Liver (tissue), 3 donors: ENCODE measurements around the gene TOR1A.

Experiments
- ATF3 ChIP-seq: IDR thresholded peaks from 2 replicates; pipeline ENCODE4 v1.6.1; 2016; ENCODE audit warnings: antibody characterized with exemption
- CTCF ChIP-seq: fragments of 150-350 bp; IDR thresholded peaks from 2 replicates; pipeline ENCODE4 v1.5.1; 2017; ENCODE audit warnings: improper control_type of control experiment, low read depth, low read length; ENCODE audit not compliant: missing input control
- EGR1 ChIP-seq, 2 donors: IDR thresholded peaks; 2 replicates each; pipeline ENCODE4 v1.6.1; 2016 to 2018; ENCODE audit warnings: antibody characterized with exemption in 2 of 2, low read depth in 2 of 2
- GABPA ChIP-seq, 2 donors: IDR thresholded peaks in 1 of 2; conservative IDR thresholded peaks in 1 of 2; 2 replicates each; pipeline ENCODE4 v1.6.1; 2016; ENCODE audit warnings: antibody characterized with exemption in 2 of 2, mild to moderate bottlenecking in 1 of 2, moderate library complexity in 1 of 2
- HNF4A ChIP-seq, 2 donors: conservative IDR thresholded peaks; 2 replicates each; pipeline ENCODE4 v1.6.1; 2016; ENCODE audit warnings: antibody characterized with exemption in 2 of 2, mild to moderate bottlenecking in 2 of 2
- MAX ChIP-seq: IDR thresholded peaks from 2 replicates; pipeline ENCODE4 v1.6.1; 2016; ENCODE audit warnings: antibody characterized with exemption
- RAD21 ChIP-seq, 2 donors: IDR thresholded peaks; 2 replicates each; pipeline ENCODE4 v1.6.1; 2016; ENCODE audit warnings: antibody characterized with exemption in 2 of 2, mild to moderate bottlenecking in 2 of 2
- REST ChIP-seq: IDR thresholded peaks from 2 replicates; pipeline ENCODE4 v1.6.1; 2016; ENCODE audit warnings: antibody characterized with exemption, mild to moderate bottlenecking
- RXRA ChIP-seq, 2 donors: IDR thresholded peaks; 2 replicates each; pipeline ENCODE4 v1.6.1; 2017 to 2018; ENCODE audit warnings: antibody characterized with exemption in 2 of 2, mild to moderate bottlenecking in 1 of 2
- SP1 ChIP-seq: IDR thresholded peaks from 2 replicates; pipeline ENCODE4 v1.6.1; 2018; ENCODE audit warnings: antibody characterized with exemption, mild to moderate bottlenecking
- TAF1 ChIP-seq: conservative IDR thresholded peaks from 2 replicates; pipeline ENCODE4 v1.6.1; 2016; ENCODE audit warnings: antibody characterized with exemption, mild to moderate bottlenecking
- YY1 ChIP-seq: IDR thresholded peaks from 2 replicates; pipeline ENCODE4 v1.6.1; 2016; ENCODE audit warnings: antibody characterized with exemption, mild to moderate bottlenecking
- ZBTB33 ChIP-seq: IDR thresholded peaks from 2 replicates; pipeline ENCODE4 v1.6.1; 2016; ENCODE audit warnings: antibody characterized with exemption
- donor health status: healthy.
- donor health status: healthy.

GRCh38 chr9:129834489-129835127 lies 10.7 kb upstream of the TOR1A start:
- TF ChIP-seq YY1 = no peak
- TF ChIP-seq CTCF = no peak
- TF ChIP-seq REST = no peak
- no peak for TF ChIP-seq MAX
- TF ChIP-seq TAF1 = no peak
- no peak for TF ChIP-seq SP1
- TF ChIP-seq HNF4A (conservative IDR thresholded peaks at IDR 0.05) = no peak
- TF ChIP-seq ZBTB33 = no peak
- TF ChIP-seq RAD21 (IDR thresholded peaks at IDR 0.05) = no peak
- no peak for TF ChIP-seq ATF3
- TF ChIP-seq EGR1 (IDR thresholded peaks at IDR 0.05; ENCODE audit: low read depth in 2 of 2) = no peak
- TF ChIP-seq RXRA (IDR thresholded peaks at IDR 0.05) = no peak
- TF ChIP-seq GABPA (IDR thresholded peaks at IDR 0.05 in 1 of 2, conservative IDR thresholded peaks at IDR 0.05 in 1 of 2) = no peak
